ENCODE measurements around the gene PLXND1.
A peak's percentile ranks its signal among the peaks of the same experiment; 100 is the strongest.

The PLXND1 gene

DNA sequence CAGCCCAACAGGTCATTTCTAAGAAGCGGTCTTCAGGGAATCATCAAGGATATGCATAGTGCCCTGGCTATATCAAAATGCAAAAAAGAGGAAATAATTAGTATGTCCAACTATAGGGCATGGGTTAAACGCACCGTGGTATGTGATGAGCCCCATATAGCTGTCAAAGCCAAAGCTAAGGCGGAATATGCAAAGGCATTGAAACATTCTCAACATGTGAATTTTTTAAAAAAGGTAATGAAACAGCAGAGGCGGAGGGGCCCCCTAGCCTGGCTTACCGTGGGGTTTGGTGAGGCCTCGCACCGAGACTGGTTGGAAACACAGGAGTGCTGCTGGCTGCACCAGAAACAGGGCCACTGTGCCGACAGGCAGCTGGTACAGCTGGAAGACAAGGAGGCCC lies 23.2 kb downstream of the PLXND1 start:
- DNase-seq (ENCODE audit: low read depth), result no peak
- TF ChIP-seq CTCF (IDR thresholded peaks at IDR 0.05; ENCODE audit: insufficient read depth, low read depth, low read length, missing control alignments), result no peak
- H3K4me3 ChIP-seq (ENCODE audit: low read depth, low read length), result no peak overlapping the region

GRCh38 chr3:129582799-129583198 lies 23.7 kb downstream of the PLXND1 start:
- TF ChIP-seq CTCF (IDR thresholded peaks at IDR 0.05; ENCODE audit: insufficient read depth, low read depth, low read length, missing control alignments), result no peak
- DNase-seq (ENCODE audit: low read depth), result no peak

DNA sequence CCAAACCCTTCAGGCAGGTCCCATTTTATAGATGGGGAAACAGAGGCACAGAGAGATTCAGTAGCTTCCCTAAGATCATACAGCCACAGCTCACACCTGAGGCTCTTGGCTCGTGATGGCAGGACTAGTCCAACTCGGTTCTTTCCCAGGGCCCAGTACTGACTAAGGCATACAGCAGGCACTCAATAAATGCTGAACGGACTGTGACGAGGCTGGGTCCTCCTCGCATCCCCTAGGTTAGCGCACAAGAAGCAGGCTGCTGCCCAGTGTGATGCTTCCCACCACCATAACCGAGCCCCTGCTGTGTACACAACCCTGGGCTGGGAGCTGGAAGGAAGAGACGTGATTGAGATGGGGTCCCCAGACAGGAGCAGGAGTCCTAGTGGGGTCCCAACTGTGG lies 24.9 kb downstream of the PLXND1 start:
- TF ChIP-seq CTCF (IDR thresholded peaks at IDR 0.05; ENCODE audit: insufficient read depth, low read depth, low read length, missing control alignments), result no peak
- no peak overlapping the region for H3K4me3 ChIP-seq (ENCODE audit: low read depth, low read length)
- DNase-seq (ENCODE audit: low read depth), result no peak

More at GRCh38 chr3:129582799-129583198, 23.7 kb downstream of the PLXND1 start:
- no peak overlapping the region for H3K4me3 ChIP-seq (ENCODE audit: low read depth, low read length)

- H3K4me3 ChIP-seq (ENCODE audit: low read depth, low read length), result no peak overlapping the region
- no peak for DNase-seq (ENCODE audit: low read depth)
- TF ChIP-seq CTCF (IDR thresholded peaks at IDR 0.05; ENCODE audit: insufficient read depth, low read depth, low read length, missing control alignments), result no peak
These were observed 26.5 kb downstream of the PLXND1 start for GRCh38 chr3:129579991-129580390.

DNA sequence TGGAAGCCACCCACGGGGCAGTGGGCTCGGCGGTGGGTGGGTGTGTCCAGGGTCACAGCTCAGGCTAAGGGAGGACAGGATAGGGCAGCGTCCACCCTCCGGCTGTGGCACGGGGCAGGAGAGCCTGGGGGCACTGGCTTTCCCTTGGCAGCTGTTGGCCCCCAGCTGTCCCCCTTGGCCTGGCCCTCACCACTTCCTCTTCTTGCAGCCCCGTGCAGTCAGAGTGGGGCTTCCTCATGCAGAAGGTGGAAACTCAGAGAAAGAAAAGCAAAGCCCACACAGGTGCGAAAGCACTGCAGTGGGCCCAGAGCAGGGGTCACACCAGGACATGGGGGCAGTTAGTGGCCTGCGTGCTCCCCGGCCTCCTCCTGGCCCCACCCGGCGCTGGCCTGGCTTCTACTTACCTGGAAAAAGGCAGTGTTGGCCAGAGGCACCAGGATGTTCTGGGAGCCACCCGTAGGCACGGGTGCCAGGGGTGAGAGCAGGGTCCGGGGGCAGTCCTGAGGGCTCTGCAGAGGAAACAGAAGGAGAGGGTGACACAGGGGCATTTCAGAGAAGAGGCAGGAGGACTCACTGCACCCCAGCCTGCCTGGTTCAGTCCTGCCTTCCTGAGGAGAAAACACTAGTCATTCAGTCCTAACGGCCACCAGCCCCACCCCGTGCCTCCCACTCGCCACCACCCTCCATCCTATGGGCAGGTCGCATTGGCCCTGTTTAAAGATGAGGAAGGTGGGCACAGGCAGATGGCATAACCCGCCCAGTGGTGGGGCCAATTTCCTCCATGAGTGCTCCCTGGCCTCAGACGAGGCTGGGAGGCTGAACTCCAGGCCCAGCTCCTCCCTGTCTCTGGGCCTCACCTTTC lies 28.3 kb downstream of the PLXND1 start:
- peak; percentile 54 for DNase-seq (ENCODE audit: low read depth)
- TF ChIP-seq CTCF (IDR thresholded peaks at IDR 0.05; ENCODE audit: insufficient read depth, low read depth, low read length, missing control alignments), result no peak
- H3K4me3 ChIP-seq (ENCODE audit: low read depth, low read length), result no peak overlapping the region

DNA sequence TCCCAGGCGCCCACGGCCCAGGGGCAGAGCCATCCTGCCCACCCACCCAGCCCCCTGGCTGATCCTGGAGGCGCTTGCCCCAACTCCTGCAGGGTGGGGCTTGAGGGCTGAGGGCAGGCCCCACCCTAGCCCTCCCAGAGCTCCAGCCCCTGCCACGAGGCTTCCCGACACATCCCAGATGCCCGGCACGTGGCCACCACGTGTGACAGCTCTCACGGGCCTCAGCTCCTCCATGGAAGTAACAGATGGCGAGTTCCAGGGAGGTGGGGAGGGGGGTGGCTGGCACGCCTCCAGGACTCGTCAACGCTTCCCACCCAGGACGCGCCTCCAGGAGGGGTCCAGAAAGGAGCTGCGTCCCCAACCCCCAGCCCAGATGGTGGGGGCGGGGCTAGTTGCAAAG lies 29.1 kb downstream of the PLXND1 start:
- no peak for TF ChIP-seq CTCF (IDR thresholded peaks at IDR 0.05; ENCODE audit: insufficient read depth, low read depth, low read length, missing control alignments)
- H3K4me3 ChIP-seq (ENCODE audit: low read depth, low read length), result no peak overlapping the region
- no peak for DNase-seq (ENCODE audit: low read depth)
